Endothelial cell of hepatic sinusoid (primary cell): Measurements from ENCODE around the gene ELMO1.

Experiments
- in situ Hi-C: cut with HindIII; loops from 2 replicates; pipeline ENCODE4 v1.10.0; 2017; ENCODE audit warnings: low sequenced_read_pairs

Gene ELMO1

DNA sequence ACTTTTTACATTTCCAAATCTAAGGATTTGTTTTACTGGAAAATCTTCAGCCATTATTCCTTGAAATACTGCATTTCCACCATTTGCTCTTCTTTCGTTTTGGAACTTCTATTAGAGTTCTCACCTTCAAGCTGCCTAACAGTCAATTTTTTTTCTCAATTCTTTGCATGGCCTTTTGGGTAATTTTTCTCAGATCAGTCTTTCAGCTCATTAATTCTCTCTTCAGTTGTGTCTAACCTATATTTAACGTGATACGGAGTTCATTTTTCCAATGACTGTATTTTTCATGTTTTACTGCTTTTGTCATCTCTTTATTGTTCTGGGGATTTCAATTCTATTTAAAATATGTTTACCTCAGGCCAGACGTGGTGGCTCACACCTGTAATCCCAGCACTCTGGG, 600.7 kb downstream of the ELMO1 start:
- in situ Hi-C loops: no loop called here

DNA sequence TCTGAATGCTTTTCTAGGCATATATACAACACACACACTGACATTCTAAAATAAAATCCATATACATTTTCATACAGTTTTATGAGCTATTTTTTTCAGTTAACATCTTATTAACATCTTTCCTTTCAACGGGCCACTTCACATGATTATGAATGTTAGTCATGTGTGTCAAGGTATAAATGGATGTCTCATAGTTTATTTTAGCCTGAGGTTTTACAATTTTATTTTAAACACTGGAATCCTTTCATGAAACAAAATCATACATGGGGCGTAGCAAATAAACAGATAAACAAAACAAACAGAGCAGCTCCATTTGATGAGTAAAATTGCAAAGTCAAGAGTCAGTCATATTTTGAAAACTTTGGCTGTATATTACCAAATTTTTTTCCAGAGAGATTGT, 604.3 kb downstream of the ELMO1 start:
- in situ Hi-C loops: no loop called here

DNA sequence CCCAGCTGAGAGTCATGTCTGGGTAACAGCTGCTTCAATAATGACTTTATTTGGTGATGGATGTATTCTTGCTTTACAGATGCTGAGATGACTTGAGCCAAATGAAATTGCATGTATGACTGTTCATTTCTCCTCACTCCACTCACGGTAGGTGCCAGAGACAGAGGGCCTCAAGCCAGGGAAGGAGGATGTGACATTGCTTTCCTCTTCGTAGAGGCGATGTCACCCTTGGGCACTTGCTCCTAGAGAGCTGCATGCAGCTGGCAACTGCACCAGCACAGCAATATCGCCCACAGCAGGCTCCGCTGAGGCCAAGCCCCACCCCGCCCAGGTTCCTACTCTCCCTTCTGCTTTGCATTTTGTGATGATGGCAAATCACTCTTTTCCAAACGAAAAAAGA, 607.8 kb downstream of the ELMO1 start:
- in situ Hi-C loops: no loop called here

GRCh38 chr7:36838616-36839225, 609.9 kb downstream of the ELMO1 start:
- in situ Hi-C loops: no loop called here

- in situ Hi-C loops: no loop called here
These were observed 617.6 kb downstream of the ELMO1 start for GRCh38 chr7:36831049-36831448.

DNA sequence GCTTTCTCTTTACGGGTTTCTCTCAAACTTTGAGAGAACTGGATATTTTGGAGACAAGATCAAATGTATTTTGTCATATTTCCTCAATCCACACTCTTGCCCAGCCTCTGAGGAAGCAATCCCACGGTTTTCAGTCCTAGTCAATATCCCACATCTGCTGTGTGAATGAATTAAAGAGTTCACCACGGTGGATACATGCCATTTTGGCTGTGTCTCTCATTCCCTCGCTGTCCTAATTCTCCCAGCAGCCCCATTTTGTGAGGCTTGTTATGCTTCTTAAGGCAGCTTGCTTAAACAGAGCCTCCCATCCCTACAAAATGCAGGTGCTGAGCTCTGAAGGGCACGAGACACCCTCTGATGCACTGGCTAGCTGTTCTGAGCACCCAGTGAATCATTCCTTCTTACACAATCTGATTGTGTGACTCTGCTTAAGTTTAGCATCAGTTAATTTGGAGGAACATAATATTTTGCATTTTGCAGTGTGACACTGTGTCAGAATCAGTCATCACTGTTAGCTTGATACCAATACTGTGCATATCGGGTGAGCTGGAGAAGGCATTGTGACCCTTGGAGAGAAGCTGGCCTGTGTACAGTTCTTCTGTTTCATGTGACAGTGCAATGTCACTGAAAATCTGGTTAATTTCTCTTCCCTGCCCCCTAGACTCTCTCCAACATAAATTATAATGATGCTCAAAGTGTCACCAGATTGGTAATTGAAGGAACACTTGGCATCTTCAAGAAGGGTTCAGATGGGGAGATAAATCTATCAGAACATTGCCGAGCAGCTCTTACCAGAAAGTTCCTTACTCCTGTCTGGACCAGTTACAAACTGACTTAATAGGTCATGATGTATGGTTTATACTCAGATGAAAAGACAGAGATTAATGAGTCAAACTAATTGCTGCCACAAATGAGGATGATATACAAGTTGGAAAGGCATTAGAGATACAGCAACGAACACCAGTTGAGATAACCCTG, 620.6 kb downstream of the ELMO1 start:
- in situ Hi-C loops: loop anchor here (5.0 kb wide), 1 partner anchor 36 kb away; no protein-coding TSS in a partner anchor

DNA sequence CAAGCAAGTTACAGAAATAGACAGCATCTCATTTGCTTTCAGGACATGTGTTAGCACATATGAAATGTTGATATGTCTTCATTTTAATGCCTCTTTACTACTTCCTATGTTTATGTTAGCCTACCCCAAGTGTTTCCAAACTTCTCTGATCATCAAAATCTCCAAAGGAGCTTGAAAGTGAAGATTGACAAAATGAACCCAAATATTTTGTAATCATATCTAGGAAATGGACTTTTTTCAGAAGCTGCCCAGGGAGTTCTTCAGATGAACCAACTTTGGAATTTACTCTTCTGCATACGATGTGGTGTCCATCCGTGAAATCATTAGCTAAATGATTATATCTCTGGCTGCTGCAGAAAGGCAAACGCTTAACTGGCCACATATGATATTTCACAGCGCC, 623.2 kb downstream of the ELMO1 start:
- in situ Hi-C loops: loop anchor here (5.0 kb wide), 1 partner anchor 33 kb away; no protein-coding TSS in a partner anchor

- in situ Hi-C loops: no loop called here
These were observed 625.3 kb downstream of the ELMO1 start for GRCh38 chr7:36823353-36823752.

- in situ Hi-C loops: no loop called here
These were observed 627.0 kb downstream of the ELMO1 start for GRCh38 chr7:36821617-36822016.

- in situ Hi-C loops: no loop called here
These were observed 628.0 kb downstream of the ELMO1 start for GRCh38 chr7:36820527-36821170.

- in situ Hi-C loops: no loop called here
These were observed 629.0 kb downstream of the ELMO1 start for GRCh38 chr7:36819639-36820038.

DNA sequence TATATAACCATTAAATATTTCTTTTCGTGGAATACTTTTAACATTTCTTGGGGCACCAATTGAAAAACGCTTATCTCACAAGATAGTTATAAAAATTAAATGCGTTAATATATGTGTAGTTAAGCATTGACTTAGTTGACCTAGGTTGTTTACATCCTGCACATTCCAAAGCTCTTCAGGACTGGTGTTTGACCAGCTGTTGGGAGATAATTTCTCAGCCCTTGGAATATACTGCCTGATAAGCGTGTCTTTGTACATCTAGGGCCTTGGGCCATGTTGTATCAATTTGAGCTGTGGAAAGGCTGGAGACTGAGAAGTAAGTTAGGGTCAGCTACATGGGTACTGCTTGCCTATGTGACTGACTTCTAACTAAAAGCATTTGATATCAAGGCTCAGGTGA, 634.4 kb downstream of the ELMO1 start:
- in situ Hi-C loops: no loop called here

DNA sequence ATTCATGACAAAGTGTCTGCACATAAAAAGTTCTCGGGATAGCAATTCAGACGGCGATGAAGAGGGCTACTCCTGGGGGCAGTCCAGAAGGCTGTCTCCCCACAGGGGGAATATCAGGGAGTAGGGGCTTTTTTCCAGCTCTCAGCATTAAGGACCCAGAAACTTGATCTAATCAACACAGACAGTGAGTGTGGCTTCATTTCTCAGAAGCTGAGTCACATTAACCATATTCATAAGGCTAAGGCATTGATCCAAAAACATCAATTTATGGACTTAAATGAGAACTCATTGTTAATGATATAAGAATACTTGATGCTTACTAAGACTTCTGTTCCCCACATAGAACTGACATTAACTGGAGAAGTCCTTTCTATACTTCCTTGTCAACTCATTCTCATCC, 636.9 kb downstream of the ELMO1 start:
- in situ Hi-C loops: no loop called here

- in situ Hi-C loops: no loop called here
These were observed 638.2 kb downstream of the ELMO1 start for GRCh38 chr7:36810489-36810888.

DNA sequence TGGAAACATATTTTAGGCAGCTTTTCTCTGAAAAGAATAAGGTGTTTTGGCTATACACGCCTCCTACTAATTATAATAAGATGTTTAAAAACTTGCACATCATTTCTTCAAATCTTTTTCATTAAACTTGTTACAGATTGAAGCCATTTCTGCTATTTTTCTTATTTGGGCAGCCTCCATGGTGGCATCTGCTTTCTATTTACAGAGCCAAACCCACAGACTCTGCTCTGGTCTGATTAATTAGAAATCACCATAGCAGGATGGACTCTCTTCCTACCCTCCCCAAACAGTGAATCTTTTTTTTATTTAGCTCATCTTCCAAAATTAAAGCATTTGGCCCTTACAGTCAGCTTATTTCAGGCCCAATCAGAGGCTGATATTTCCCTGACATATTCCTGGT, 638.6 kb downstream of the ELMO1 start:
- in situ Hi-C loops: no loop called here

GRCh38 chr7:36809510-36809909, 639.2 kb downstream of the ELMO1 start:
- in situ Hi-C loops: no loop called here

- in situ Hi-C loops: no loop called here
These were observed 639.6 kb downstream of the ELMO1 start for GRCh38 chr7:36809086-36809485.

DNA sequence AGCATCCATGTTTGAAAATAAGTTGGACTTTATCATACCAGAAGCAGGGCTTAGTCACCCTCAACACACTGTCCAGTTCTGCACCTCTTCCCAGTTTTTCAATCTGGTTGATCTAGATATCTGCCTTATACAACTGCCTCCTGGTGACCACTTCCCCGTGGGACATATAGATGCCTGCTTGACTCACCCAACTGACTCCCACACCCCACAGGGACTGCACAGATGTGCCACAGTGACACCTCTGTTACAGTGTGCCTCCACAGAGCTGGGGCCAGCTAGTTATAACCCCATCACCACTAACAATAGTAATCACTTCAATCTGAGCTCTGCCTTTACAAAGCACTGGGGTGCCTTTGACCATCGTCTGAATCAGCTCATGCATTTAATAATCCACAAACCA, 641.8 kb downstream of the ELMO1 start:
- in situ Hi-C loops: no loop called here
